OCI-LY3 (cell line): ENCODE results near the gene OSER1.

Experiments used
- H2AFZ ChIP-seq: fragments of 200-600, 300-600 bp; shearing (Covaris generic); 2 replicates; pipeline ENCODE4 v1.6.0; 2014; ENCODE audit warnings: antibody characterized with exemption, low read depth, low read length
- H3K27ac ChIP-seq: fragments of 200-600, 300-600 bp; sonication (generic); 2 replicates; pipeline ENCODE4 v1.5.1; 2014; ENCODE audit warnings: mild to moderate bottlenecking, low read length, moderate library complexity, mixed read lengths
- H3K27me3 ChIP-seq: fragments of 200-600, 300-600 bp; sonication (generic); 2 replicates; pipeline ENCODE4 v1.6.1; 2014; ENCODE audit warnings: low read depth, low read length, mixed read lengths
- H3K36me3 ChIP-seq: fragments of 200-600, 300-600 bp; sonication (generic); replicated peaks from 2 replicates; pipeline ENCODE3; 2014; ENCODE audit warnings: low read depth, low read length, mixed read lengths
- H3K4me1 ChIP-seq: fragments of 300-600, 200-600 bp; sonication (generic); 2 replicates; pipeline ENCODE4 v1.6.1; 2014; ENCODE audit warnings: low read length, mixed read lengths
- H3K4me2 ChIP-seq: fragments of 200-600, 300-600 bp; sonication (generic); 2 replicates; pipeline ENCODE4 v1.6.1; 2014; ENCODE audit warnings: low read length, mixed read lengths
- H3K4me3 ChIP-seq: fragments of 300-600, 200-600 bp; sonication (generic); 2 replicates; pipeline ENCODE4 v1.5.1; 2014; ENCODE audit warnings: antibody characterized with exemption, mild to moderate bottlenecking, low read length, moderate library complexity
- H3K79me2 ChIP-seq: fragments of 300-600, 200-600 bp; shearing (Covaris generic); 2 replicates; pipeline ENCODE4 v1.6.1; 2014; ENCODE audit warnings: mild to moderate bottlenecking, low read length, mixed read lengths
- H3K9ac ChIP-seq: fragments of 300-600, 200-600 bp; shearing (Covaris generic); 2 replicates; pipeline ENCODE4 v1.6.0; 2014; ENCODE audit warnings: mild to moderate bottlenecking, low read length, moderate library complexity
- H3K9me3 ChIP-seq: fragments of 200-600, 300-600 bp; shearing (Covaris generic); 2 replicates; pipeline ENCODE4 v1.6.1; 2014; ENCODE audit warnings: low read length, mixed read lengths; ENCODE audit not compliant: insufficient read depth
- H4K20me1 ChIP-seq: fragments of 200-600, 300-600 bp; sonication (generic); 2 replicates; pipeline ENCODE4 v1.6.1; 2016; ENCODE audit warnings: low read length, mixed read lengths; ENCODE audit not compliant: insufficient read depth
- EZH2phosphoT487 ChIP-seq: fragments of 200-600 bp; shearing (Covaris generic); IDR thresholded peaks from 2 replicates; pipeline ENCODE4 v1.6.1; 2018; ENCODE audit warnings: antibody characterized with exemption, mixed run types, low read depth
- TF ChIP-seq, protein P1 (sequence below): fragments of 200-600, 300-600 bp; sonication (generic); IDR thresholded peaks from 2 replicates; pipeline ENCODE4 v1.5.1; 2014; ENCODE audit warnings: antibody characterized with exemption, low read length, low read depth

The OSER1 gene

DNA sequence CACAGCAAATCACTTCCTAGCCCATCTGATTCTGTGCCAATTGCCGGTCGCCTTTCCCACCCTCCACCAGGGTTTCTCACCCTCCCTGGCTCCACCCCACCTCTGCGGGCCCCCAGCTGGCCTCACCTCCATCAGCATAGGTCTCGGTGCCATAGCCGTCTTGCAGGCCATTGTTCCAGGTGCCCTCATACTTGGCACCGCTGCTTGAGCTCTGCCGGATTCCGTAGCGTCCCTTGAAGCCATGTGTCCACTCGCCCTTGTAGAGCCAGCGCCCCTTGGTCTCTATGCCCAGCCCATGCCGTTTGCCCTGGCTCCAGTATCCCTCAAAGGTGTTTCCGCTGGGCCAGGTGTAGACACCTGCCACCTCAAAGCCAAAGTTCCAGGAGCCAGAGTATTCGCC lies 24.4 kb downstream of the OSER1 start:
- Histone ChIP-seq H2AFZ (no peak overlapping the region), H3K4me1 (peaks cover 7% of the 10 kb centered on the region; the same call in 1 of the 2 replicates), H3K9me3 (no peaks in the 10 kb centered on the region), H3K27ac (no peak overlapping the region), H3K4me2 (no peak overlapping the region), H3K36me3 (no peaks in the 10 kb centered on the region), H3K27me3 (peaks cover 36% of the 10 kb centered on the region), H3K9ac (no peak overlapping the region), H3K4me3 (no peak overlapping the region), H4K20me1 (no peaks in the 10 kb centered on the region), H3K79me2 (no peaks in the 10 kb centered on the region)
- TF ChIP-seq EZH2phosphoT487 = no peak

DNA sequence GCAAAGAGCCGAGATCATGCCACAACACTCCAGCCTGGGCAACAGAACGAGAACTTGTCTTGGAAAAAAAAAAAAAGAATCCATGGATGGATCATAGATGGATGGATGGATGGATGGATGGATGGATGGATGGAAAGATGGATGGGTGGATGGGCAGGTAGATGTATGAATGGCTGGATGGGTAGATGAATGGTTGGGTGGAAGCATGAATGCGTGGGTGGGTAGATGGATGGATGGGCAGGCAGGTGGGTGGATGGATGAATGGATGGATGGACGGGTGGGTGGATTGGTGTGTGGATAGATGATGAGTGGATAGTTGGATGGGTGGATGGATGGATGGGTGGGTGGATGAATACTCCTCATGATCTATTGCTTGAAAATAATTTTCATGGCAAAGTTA lies 25.0 kb downstream of the OSER1 start:
- Histone ChIP-seq H4K20me1 (no peaks in the 10 kb centered on the region), H3K4me1 (peaks cover 7% of the 10 kb centered on the region; the same call in 1 of the 2 replicates), H3K4me3 (no peak overlapping the region), H3K79me2 (no peaks in the 10 kb centered on the region), H3K27ac (no peak overlapping the region), H3K9me3 (no peaks in the 10 kb centered on the region), H3K27me3 (peaks cover 42% of the 10 kb centered on the region), H3K36me3 (no peaks in the 10 kb centered on the region), H3K4me2 (no peak overlapping the region), H3K9ac (no peak overlapping the region), H2AFZ (no peak overlapping the region)
- TF ChIP-seq, protein P1, sequence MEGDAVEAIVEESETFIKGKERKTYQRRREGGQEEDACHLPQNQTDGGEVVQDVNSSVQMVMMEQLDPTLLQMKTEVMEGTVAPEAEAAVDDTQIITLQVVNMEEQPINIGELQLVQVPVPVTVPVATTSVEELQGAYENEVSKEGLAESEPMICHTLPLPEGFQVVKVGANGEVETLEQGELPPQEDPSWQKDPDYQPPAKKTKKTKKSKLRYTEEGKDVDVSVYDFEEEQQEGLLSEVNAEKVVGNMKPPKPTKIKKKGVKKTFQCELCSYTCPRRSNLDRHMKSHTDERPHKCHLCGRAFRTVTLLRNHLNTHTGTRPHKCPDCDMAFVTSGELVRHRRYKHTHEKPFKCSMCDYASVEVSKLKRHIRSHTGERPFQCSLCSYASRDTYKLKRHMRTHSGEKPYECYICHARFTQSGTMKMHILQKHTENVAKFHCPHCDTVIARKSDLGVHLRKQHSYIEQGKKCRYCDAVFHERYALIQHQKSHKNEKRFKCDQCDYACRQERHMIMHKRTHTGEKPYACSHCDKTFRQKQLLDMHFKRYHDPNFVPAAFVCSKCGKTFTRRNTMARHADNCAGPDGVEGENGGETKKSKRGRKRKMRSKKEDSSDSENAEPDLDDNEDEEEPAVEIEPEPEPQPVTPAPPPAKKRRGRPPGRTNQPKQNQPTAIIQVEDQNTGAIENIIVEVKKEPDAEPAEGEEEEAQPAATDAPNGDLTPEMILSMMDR = no peak
- TF ChIP-seq EZH2phosphoT487 = no peak

DNA sequence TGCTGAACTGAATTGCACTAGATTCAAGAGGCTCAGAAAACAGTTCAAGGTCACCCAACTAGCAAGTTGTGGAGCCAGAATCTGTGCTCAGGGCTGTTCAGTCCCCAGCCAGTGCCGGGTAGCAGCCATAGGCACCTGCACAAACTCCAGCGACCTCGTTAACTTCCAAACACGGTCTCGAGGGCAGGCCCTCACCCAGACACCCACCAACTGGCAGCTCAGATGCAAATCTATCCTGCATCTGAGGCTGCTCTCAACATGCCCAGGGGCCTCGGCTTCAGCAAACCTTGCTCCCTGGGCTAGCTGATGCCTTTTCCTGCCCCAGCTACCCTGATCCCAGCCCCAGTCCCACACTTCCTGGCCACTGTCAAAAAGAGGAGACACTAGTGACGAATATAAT lies 27.3 kb downstream of the OSER1 start:
- Histone ChIP-seq H3K9ac (no peak overlapping the region), H3K4me1 (peaks cover 7% of the 10 kb centered on the region; the same call in 1 of the 2 replicates), H3K4me2 (no peak overlapping the region), H3K27me3 (peaks cover 44% of the 10 kb centered on the region), H2AFZ (no peak overlapping the region), H3K27ac (no peak overlapping the region), H3K4me3 (no peak overlapping the region), H4K20me1 (no peaks in the 10 kb centered on the region), H3K79me2 (no peaks in the 10 kb centered on the region), H3K36me3 (no peaks in the 10 kb centered on the region), H3K9me3 (no peaks in the 10 kb centered on the region)
- TF ChIP-seq, protein P1 = no peak
- TF ChIP-seq EZH2phosphoT487 = no peak

DNA sequence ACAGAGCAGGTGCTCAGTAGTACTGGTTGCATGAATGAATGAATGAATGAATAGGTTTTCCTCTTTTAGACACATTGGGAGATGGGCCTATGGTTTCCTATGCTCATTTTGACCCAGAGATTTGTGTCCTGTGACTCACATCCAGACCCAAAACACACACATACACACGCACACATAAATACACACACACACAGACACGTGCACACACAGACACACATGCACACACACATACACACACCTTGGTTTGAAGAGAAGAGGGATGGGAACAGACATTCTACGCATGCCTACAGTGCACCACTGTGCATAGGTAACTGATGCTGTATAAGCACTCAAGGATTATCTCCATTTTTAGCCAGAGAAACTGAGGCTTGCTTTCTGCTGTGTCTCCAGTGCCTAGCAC lies 27.7 kb downstream of the OSER1 start:
- Histone ChIP-seq H3K9ac (no peak overlapping the region), H3K4me1 (peaks cover 6% of the 10 kb centered on the region; the same call in 1 of the 2 replicates), H3K27ac (no peak overlapping the region), H3K79me2 (no peaks in the 10 kb centered on the region), H3K36me3 (no peaks in the 10 kb centered on the region), H4K20me1 (no peaks in the 10 kb centered on the region), H3K27me3 (peaks cover 44% of the 10 kb centered on the region), H3K4me2 (no peak overlapping the region), H3K4me3 (no peak overlapping the region), H3K9me3 (no peaks in the 10 kb centered on the region), H2AFZ (no peak overlapping the region)
- no peak for TF ChIP-seq EZH2phosphoT487
- TF ChIP-seq, protein P1 = no peak
